MM.1S (cell line): ENCODE data around the gene KCND2.

ENCODE experiments used
- DNase-seq: peaks from one replicate; pipeline ENCODE4 v3.0.0-alpha.2; 2015
- H2AFZ ChIP-seq: fragments of 300-600 bp; sonication (generic); 2 replicates; pipeline ENCODE4 v1.6.0; 2016; ENCODE audit warnings: antibody characterized with exemption, low read length
- H3F3A ChIP-seq: fragments of 300-600 bp; sonication (generic); 2 replicates; pipeline ENCODE4 v1.6.1; 2016; ENCODE audit warnings: mild to moderate bottlenecking, antibody characterized with exemption, low read length, moderate library complexity, mixed read lengths; ENCODE audit not compliant: insufficient read depth
- H3K27ac ChIP-seq: fragments of 300-600 bp; sonication (generic); 2 replicates; pipeline ENCODE4 v1.5.1; 2016; ENCODE audit warnings: mild to moderate bottlenecking, low read length
- H3K27me3 ChIP-seq: fragments of 300-600 bp; sonication (generic); replicated peaks from 2 replicates; pipeline ENCODE4 v1.6.0; 2016; ENCODE audit warnings: low read length; ENCODE audit not compliant: insufficient read depth
- H3K36me3 ChIP-seq: fragments of 300-600 bp; sonication (generic); replicated peaks from 2 replicates; pipeline ENCODE4 v1.6.1; 2016; ENCODE audit warnings: mild to moderate bottlenecking, low read length, mixed read lengths; ENCODE audit not compliant: insufficient read depth
- H3K4me1 ChIP-seq: fragments of 300-600 bp; sonication (generic); 2 replicates; pipeline ENCODE4 v1.6.1; 2016; ENCODE audit warnings: low read length, mixed read lengths
- H3K4me2 ChIP-seq: fragments of 300-600 bp; sonication (generic); 2 replicates; pipeline ENCODE4 v1.6.0; 2016; ENCODE audit warnings: low read depth, low read length
- H3K4me3 ChIP-seq: fragments of 300-600 bp; sonication (generic); 2 replicates; pipeline ENCODE4 v1.5.1; 2016; ENCODE audit warnings: low read length, mixed read lengths
- H3K79me2 ChIP-seq: fragments of 300-600 bp; sonication (generic); 2 replicates; pipeline ENCODE4 v1.6.1; 2016; ENCODE audit warnings: mixed run types, low read length, mixed read lengths
- H3K9ac ChIP-seq: fragments of 300-600 bp; sonication (generic); 2 replicates; pipeline ENCODE4 v1.6.1; 2016; ENCODE audit warnings: low read length, mixed read lengths
- H3K9me2 ChIP-seq: fragments of 300-600 bp; sonication (generic); replicated peaks from 2 replicates; pipeline ENCODE4 v1.6.1; 2016; ENCODE audit warnings: mild to moderate bottlenecking, low read length, mixed read lengths; ENCODE audit not compliant: insufficient read depth
- H3K9me3 ChIP-seq: fragments of 300-600 bp; sonication (generic); replicated peaks from 2 replicates; pipeline ENCODE4 v1.6.1; 2016; ENCODE audit warnings: mild to moderate bottlenecking, low read length, mixed read lengths; ENCODE audit not compliant: insufficient read depth
- H4K20me1 ChIP-seq: fragments of 300-600 bp; sonication (generic); 2 replicates; pipeline ENCODE4 v1.6.1; 2016; ENCODE audit warnings: mild to moderate bottlenecking, low read length, moderate library complexity, mixed read lengths; ENCODE audit not compliant: insufficient read depth
- CTCF ChIP-seq: fragments of 300-600 bp; sonication (generic); IDR thresholded peaks from 2 replicates; pipeline ENCODE4 v1.5.1; 2016; ENCODE audit warnings: antibody characterized with exemption, low read length, mixed read lengths
- EZH2 ChIP-seq: fragments of 300-600 bp; sonication (generic); optimal IDR thresholded peaks from 2 replicates; pipeline ENCODE3; 2017; ENCODE audit warnings: low read depth, mild to moderate bottlenecking, antibody characterized with exemption, low read length, mixed read lengths
- EZH2phosphoT487 ChIP-seq: fragments of 300-600 bp; sonication (generic); IDR thresholded peaks from 2 replicates; pipeline ENCODE4 v1.6.1; 2018; ENCODE audit warnings: antibody characterized with exemption, low read length

KCND2 gene

GRCh38 chr7:120718361-120718760 lies 445.4 kb downstream of the KCND2 start:
- Histone ChIP-seq H3K27ac (no peak overlapping the region), H3K79me2 (no peaks in the 10 kb centered on the region), H3K4me2 (no peak overlapping the region), H3K27me3 (no peaks in the 10 kb centered on the region), H2AFZ (no peak overlapping the region), H3K4me3 (no peak overlapping the region), H3K4me1 (no peaks in the 10 kb centered on the region), H4K20me1 (no peaks in the 10 kb centered on the region), H3K9me3 (no peaks in the 10 kb centered on the region), H3K36me3 (no peaks in the 10 kb centered on the region), H3F3A (no peaks in the 10 kb centered on the region), H3K9me2 (no peaks in the 10 kb centered on the region), H3K9ac (no peak overlapping the region)
- no peak for DNase-seq
- TF ChIP-seq EZH2phosphoT487: no peak
- no peak for TF ChIP-seq EZH2
- no peak for TF ChIP-seq CTCF

GRCh38 chr7:120720317-120720716 lies 447.3 kb downstream of the KCND2 start:
- Histone ChIP-seq H3K9ac (no peak overlapping the region), H3K27me3 (no peaks in the 10 kb centered on the region), H3K79me2 (no peaks in the 10 kb centered on the region), H4K20me1 (no peaks in the 10 kb centered on the region), H3K4me1 (no peaks in the 10 kb centered on the region), H3K27ac (no peak overlapping the region), H3K9me3 (no peaks in the 10 kb centered on the region), H2AFZ (no peak overlapping the region), H3K36me3 (no peaks in the 10 kb centered on the region), H3K9me2 (no peaks in the 10 kb centered on the region), H3K4me3 (no peak overlapping the region), H3F3A (no peaks in the 10 kb centered on the region), H3K4me2 (no peak overlapping the region)
- no peak for DNase-seq
- TF ChIP-seq CTCF (no peak), EZH2 (no peak), EZH2phosphoT487 (no peak)

DNA sequence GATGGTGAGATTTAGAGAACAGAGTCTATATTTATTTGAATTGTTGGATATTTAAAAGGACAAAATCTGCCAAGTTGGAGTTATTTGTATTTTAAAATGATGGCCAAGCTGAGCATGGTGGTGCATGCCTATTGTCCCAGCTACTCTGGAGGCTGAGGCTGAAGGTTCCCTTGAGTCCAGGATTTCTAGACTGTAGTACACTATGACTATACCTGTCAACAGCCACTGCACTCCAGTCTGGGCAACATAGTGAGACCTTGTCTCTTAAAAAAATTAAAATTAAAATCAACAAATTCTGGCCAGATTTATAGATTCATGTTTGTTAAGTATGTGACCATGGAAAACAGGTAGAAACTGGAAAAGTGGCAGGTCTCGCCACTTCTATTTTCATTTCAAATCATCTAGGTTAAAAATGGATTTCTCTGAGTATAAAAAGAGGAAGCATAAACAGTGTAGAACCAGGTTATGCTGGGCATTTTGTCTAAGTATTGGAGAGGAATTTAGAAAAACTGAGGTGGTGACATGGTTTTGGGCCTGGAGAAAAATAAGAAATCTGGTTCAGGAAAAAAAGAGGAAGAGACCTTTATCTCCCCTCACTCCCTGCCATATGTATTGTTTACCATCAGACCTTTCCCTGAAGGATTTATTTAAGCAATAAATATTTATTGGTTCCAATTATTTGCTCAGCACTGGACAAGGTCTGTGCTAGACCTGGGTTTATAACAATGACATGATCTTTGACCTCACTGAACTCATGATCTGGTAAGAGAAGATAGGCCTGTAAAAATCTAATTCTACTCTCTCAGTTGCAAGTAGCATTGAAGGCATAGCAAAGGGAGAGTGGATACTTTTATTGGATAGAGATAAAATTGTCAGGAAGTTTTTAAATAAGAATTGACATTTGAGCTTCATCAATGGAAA lies 450.8 kb downstream of the KCND2 start:
- Histone ChIP-seq H4K20me1 (no peaks in the 10 kb centered on the region), H3K27ac (no peak overlapping the region), H3K9ac (no peak overlapping the region), H3F3A (no peaks in the 10 kb centered on the region), H3K27me3 (no peaks in the 10 kb centered on the region), H2AFZ (no peak overlapping the region), H3K9me3 (no peaks in the 10 kb centered on the region), H3K36me3 (no peaks in the 10 kb centered on the region), H3K4me3 (no peak overlapping the region), H3K4me1 (no peaks in the 10 kb centered on the region), H3K9me2 (no peaks in the 10 kb centered on the region), H3K4me2 (no peak overlapping the region), H3K79me2 (no peaks in the 10 kb centered on the region)
- TF ChIP-seq EZH2 (no peak), CTCF (no peak), EZH2phosphoT487 (no peak)
- DNase-seq: no peak
